H9 (cell line): ENCODE data around the gene PRR20G. TPM values are rescaled to one million over a fixed set of nuclear protein-coding genes. Genes with fewer than 3 reads are reported as not detected.

Experiments used
- DNase-seq: peaks from one replicate; pipeline ENCODE4 v3.0.0-alpha.2; 2017
- H2AFZ ChIP-seq: one replicate; pipeline ENCODE4 v1.6.1; 2013; ENCODE audit warnings: mild to moderate bottlenecking, low read length, control low read depth, moderate library complexity
- H2AK5ac ChIP-seq: 2 replicates; pipeline ENCODE4 v1.6.1; 2013; ENCODE audit warnings: low read length, control low read depth, mixed read lengths; ENCODE audit not compliant: insufficient read length
- H2BK120ac ChIP-seq: one replicate; pipeline ENCODE4 v1.6.1; 2013; ENCODE audit warnings: low read depth, mild to moderate bottlenecking, low read length, control low read depth, inconsistent platforms; ENCODE audit not compliant: poor library complexity, severe bottlenecking
- H2BK12ac ChIP-seq: 2 replicates; pipeline ENCODE4 v1.6.1; 2013; ENCODE audit warnings: low read length, control low read depth, mixed read lengths, low read depth; ENCODE audit not compliant: insufficient read length
- H2BK15ac ChIP-seq: 2 replicates; pipeline ENCODE4 v1.6.1; 2013; ENCODE audit warnings: low read depth, low read length, control low read depth
- H2BK20ac ChIP-seq: one replicate; pipeline ENCODE4 v1.6.1; 2013; ENCODE audit warnings: low read depth, mild to moderate bottlenecking, low read length, control low read depth, inconsistent platforms; ENCODE audit not compliant: poor library complexity, severe bottlenecking
- H2BK5ac ChIP-seq: 2 replicates; pipeline ENCODE4 v1.6.1; 2013; ENCODE audit warnings: low read length, control low read depth, mixed read lengths; ENCODE audit not compliant: insufficient read length
- H3K14ac ChIP-seq: 2 replicates; pipeline ENCODE4 v1.6.1; 2013; ENCODE audit warnings: low read length, control low read depth; ENCODE audit not compliant: insufficient read depth
- H3K18ac ChIP-seq: 2 replicates; pipeline ENCODE4 v1.6.1; 2013; ENCODE audit warnings: low read depth, mild to moderate bottlenecking, mixed read lengths, low read length, control low read depth; ENCODE audit not compliant: insufficient read length
- H3K23ac ChIP-seq: 2 replicates; pipeline ENCODE4 v1.6.1; 2013; ENCODE audit warnings: low read length, control low read depth, mixed read lengths, low read depth; ENCODE audit not compliant: insufficient read length
- H3K23me2 ChIP-seq: 2 replicates; pipeline ENCODE4 v1.6.1; 2013; ENCODE audit warnings: low read depth, mild to moderate bottlenecking, mixed read lengths, low read length, control low read depth; ENCODE audit not compliant: insufficient read length, poor library complexity, severe bottlenecking
- H3K27ac ChIP-seq: 2 replicates; pipeline ENCODE4 v1.5.1; 2013; ENCODE audit warnings: low read length, control low read depth, mixed read lengths, low read depth; ENCODE audit not compliant: insufficient read length
- H3K27me3 ChIP-seq: 2 replicates; pipeline ENCODE4 v1.6.1; 2013; ENCODE audit warnings: low read length, control low read depth, inconsistent platforms; ENCODE audit not compliant: insufficient read depth
- H3K4ac ChIP-seq: 2 replicates; pipeline ENCODE4 v1.6.1; 2013; ENCODE audit warnings: low read depth, mild to moderate bottlenecking, control low read depth, inconsistent platforms, low read length, moderate library complexity
- H3K4me1 ChIP-seq: 2 replicates; pipeline ENCODE4 v1.6.1; 2013; ENCODE audit warnings: low read length, control low read depth, inconsistent platforms; ENCODE audit not compliant: insufficient read depth
- H3K4me2 ChIP-seq: 2 replicates; pipeline ENCODE4 v1.6.1; 2013; ENCODE audit warnings: low read length, control low read depth, mixed read lengths; ENCODE audit not compliant: insufficient read length, insufficient read depth
- H3K56ac ChIP-seq: 2 replicates; pipeline ENCODE4 v1.6.1; 2013; ENCODE audit warnings: low read depth, mild to moderate bottlenecking, mixed read lengths, low read length, control low read depth; ENCODE audit not compliant: insufficient read length
- H3K79me1 ChIP-seq: 2 replicates; pipeline ENCODE4 v1.6.1; 2013; ENCODE audit warnings: low read depth, mild to moderate bottlenecking, moderate library complexity, low read length, control low read depth, inconsistent platforms; ENCODE audit not compliant: insufficient read depth, poor library complexity, severe bottlenecking
- H3K79me2 ChIP-seq: 2 replicates; pipeline ENCODE4 v1.6.1; 2013; ENCODE audit warnings: low read length, control low read depth, inconsistent platforms; ENCODE audit not compliant: insufficient read depth
- H3K9ac ChIP-seq: 2 replicates; pipeline ENCODE4 v1.6.1; 2013; ENCODE audit warnings: low read length, control low read depth, mixed read lengths; ENCODE audit not compliant: insufficient read length; ENCODE audit errors: extremely low read depth
- H3K9me3 ChIP-seq: one replicate; pipeline ENCODE4 v1.6.1; 2013; ENCODE audit warnings: low read depth, low read length, inconsistent platforms; ENCODE audit not compliant: control insufficient read depth
- H3T11ph ChIP-seq: one replicate; pipeline ENCODE4 v1.6.1; 2013; ENCODE audit warnings: mild to moderate bottlenecking, low read length, control low read depth, inconsistent platforms
- H4K20me1 ChIP-seq: one replicate; pipeline ENCODE4 v1.6.1; 2013; ENCODE audit not compliant: control insufficient read depth, insufficient read length, insufficient read depth
- H4K5ac ChIP-seq: 2 replicates; pipeline ENCODE4 v1.6.1; 2013; ENCODE audit warnings: low read depth, mild to moderate bottlenecking, mixed read lengths, low read length, control low read depth; ENCODE audit not compliant: insufficient read length
- H4K8ac ChIP-seq: replicated peaks from 2 replicates; pipeline ENCODE4 v1.6.1; 2013; ENCODE audit warnings: low read length, control low read depth, mixed read lengths, low read depth; ENCODE audit not compliant: insufficient read length
- H4K91ac ChIP-seq: 2 replicates; pipeline ENCODE4 v1.6.1; 2013; ENCODE audit warnings: low read depth, mild to moderate bottlenecking, moderate library complexity, mixed read lengths, low read length, control low read depth; ENCODE audit not compliant: insufficient read length
- H3K27ac Mint-ChIP-seq, 3 experiments: 2 replicates in 2 of 3; 3 replicates in 1 of 3; pipeline ENCODE4 v1.8.0; 2020 to 2021; ENCODE audit warnings: mixed read lengths in 3 of 3, mild to moderate bottlenecking in 1 of 3, moderate library complexity in 1 of 3
- H3K27me3 Mint-ChIP-seq: 2 replicates; pipeline ENCODE4 v1.8.0; 2021; ENCODE audit warnings: low read depth, mild to moderate bottlenecking, moderate library complexity, mixed read lengths
- H3K36me3 Mint-ChIP-seq, 3 experiments: 2 replicates in 2 of 3; 3 replicates in 1 of 3; pipeline ENCODE4 v1.8.0; 2020 to 2021; ENCODE audit warnings: low read depth in 3 of 3, mixed read lengths in 3 of 3; ENCODE audit not compliant: insufficient read depth in 1 of 3
- H3K4me1 Mint-ChIP-seq, 2 experiments: 2 replicates each; pipeline ENCODE4 v1.8.0; 2020; ENCODE audit warnings: mixed read lengths in 2 of 2
- H3K4me3 Mint-ChIP-seq, 2 experiments: 2 replicates in 1 of 2; 3 replicates in 1 of 2; pipeline ENCODE4 v1.8.0; 2020 to 2021; ENCODE audit warnings: mild to moderate bottlenecking in 2 of 2, mixed read lengths in 2 of 2, moderate library complexity in 1 of 2
- H3K9me3 Mint-ChIP-seq, 2 experiments: 2 replicates in 1 of 2; 3 replicates in 1 of 2; pipeline ENCODE4 v1.8.0; 2020; ENCODE audit warnings: mild to moderate bottlenecking in 2 of 2, mixed read lengths in 2 of 2, moderate library complexity in 1 of 2
- WGBS: extraction: QIAGEN DNeasy Blood & Tissue Kit; methylation state at CpG from one replicate; pipeline ENCODE4 v1.1.7; 2013; ENCODE audit warnings: missing lambda C conversion rate, low lambda C conversion rate, mixed read lengths; ENCODE audit not compliant: insufficient read length; ENCODE audit errors: extremely low coverage; 5-methylcytosine and 5-hydroxymethylcytosine counted together
- total RNA-seq: library from RNA; stranded (reverse); gene quantifications from 2 replicates; pipeline ENCODE4 v1.2.1, GENCODE V29; 2021
- TF ChIP-seq, protein P1 (sequence below): fragments of 200-600 bp; sonication (generic); conservative IDR thresholded peaks from 3 replicates; pipeline ENCODE4 v1.8.0; 2021; ENCODE audit warnings: antibody characterized with exemption, mild to moderate bottlenecking

PRR20G gene
- total RNA-seq, 1 experiment from 2014 or later = 0.35 TPM

DNA sequence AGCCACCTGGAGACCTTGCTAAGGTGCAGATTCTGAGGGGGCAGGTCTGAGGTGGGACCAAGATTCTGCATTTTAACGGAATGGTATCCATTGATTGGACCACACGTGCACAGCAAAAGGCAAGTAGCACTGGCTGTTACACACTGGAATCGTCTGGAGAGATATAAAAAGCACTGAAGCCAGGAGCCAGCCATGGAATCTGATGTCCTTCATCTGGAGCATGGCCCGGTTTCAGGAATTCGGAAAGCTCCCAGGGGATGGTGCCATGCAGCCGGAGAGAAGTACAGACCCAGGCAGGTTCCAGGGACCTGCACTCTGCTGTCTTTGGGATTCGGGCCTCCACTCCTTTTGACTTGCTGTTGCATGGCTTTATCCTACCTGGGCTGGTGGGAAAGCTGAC is 28.8 kb upstream of the PRR20G start:
- Histone ChIP-seq H4K20me1 (no peaks in the 10 kb centered on the region), H3K56ac (no peak overlapping the region), H3K79me2 (no peaks in the 10 kb centered on the region), H2BK12ac (no peak overlapping the region), H2AK5ac (no peak overlapping the region), H3K14ac (no peak overlapping the region), H3K27me3 (no peaks in the 10 kb centered on the region), H2BK15ac (no peak overlapping the region), H3K27ac (no peak overlapping the region), H4K8ac (no peak overlapping the region), H3K4ac (no peak overlapping the region), H3T11ph (no peak overlapping the region), H3K79me1 (no peaks in the 10 kb centered on the region), H3K4me2 (no peak overlapping the region), H3K18ac (no peak overlapping the region), H3K9ac (no peak overlapping the region), H2BK120ac (no peak overlapping the region), H3K9me3 (no peaks in the 10 kb centered on the region), H2AFZ (no peak overlapping the region), H4K5ac (no peak overlapping the region), H2BK20ac (no peak overlapping the region), H3K23me2 (no peaks in the 10 kb centered on the region), H3K4me1 (no peaks in the 10 kb centered on the region), H3K23ac (no peak overlapping the region), H2BK5ac (no peak overlapping the region), H4K91ac (no peak overlapping the region)
- Mint-ChIP-seq H3K36me3 (no peaks in the 10 kb centered on the region), H3K4me1 (no peaks in the 10 kb centered on the region), H3K9me3 (no peaks in the 10 kb centered on the region), H3K27ac (peak overlapping the region in 1 of 3 experiments; percentile 27; a peak in 1 of 7 replicates), H3K27me3 (peaks cover 18% of the 10 kb centered on the region), H3K4me3 (no peak overlapping the region)
- no CpG with 5 or more reads among the region's 7 CpGs for WGBS
- TF ChIP-seq, protein P1, sequence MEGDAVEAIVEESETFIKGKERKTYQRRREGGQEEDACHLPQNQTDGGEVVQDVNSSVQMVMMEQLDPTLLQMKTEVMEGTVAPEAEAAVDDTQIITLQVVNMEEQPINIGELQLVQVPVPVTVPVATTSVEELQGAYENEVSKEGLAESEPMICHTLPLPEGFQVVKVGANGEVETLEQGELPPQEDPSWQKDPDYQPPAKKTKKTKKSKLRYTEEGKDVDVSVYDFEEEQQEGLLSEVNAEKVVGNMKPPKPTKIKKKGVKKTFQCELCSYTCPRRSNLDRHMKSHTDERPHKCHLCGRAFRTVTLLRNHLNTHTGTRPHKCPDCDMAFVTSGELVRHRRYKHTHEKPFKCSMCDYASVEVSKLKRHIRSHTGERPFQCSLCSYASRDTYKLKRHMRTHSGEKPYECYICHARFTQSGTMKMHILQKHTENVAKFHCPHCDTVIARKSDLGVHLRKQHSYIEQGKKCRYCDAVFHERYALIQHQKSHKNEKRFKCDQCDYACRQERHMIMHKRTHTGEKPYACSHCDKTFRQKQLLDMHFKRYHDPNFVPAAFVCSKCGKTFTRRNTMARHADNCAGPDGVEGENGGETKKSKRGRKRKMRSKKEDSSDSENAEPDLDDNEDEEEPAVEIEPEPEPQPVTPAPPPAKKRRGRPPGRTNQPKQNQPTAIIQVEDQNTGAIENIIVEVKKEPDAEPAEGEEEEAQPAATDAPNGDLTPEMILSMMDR = no peak
- DNase-seq = no peak
